ENCODE results near the gene CADM1.

- TF ChIP-seq CTCF (IDR thresholded peaks at IDR 0.05 in 4 of 5, conservative IDR thresholded peaks at IDR 0.05 in 1 of 5): no peak
- TF ChIP-seq POLR2A (IDR thresholded peaks at IDR 0.05): no peak
Observed at GRCh38 chr11:115179636-115180035, 324.6 kb downstream of the CADM1 start.

Measured in gastrocnemius medialis (tissue), 4 donors.